Fibroblast of lung (primary cell): ENCODE measurements around the gene DDRGK1. TPM values are rescaled to one million over a fixed set of nuclear protein-coding genes. Genes with fewer than 3 reads are reported as not detected.
"Not testable (repeated sequence)": the region's sequence is repeated elsewhere in the genome, so short reads cannot be mapped to it uniquely, and the experiment has no call there.

ENCODE experiments used
- DNase-seq, 2 donors: peaks; one replicate each; pipeline versions ENCODE4 v3.0.0 to v3.0.0-alpha.2; 2010; ENCODE audit warnings: low read depth in 2 of 2
- H2AFZ ChIP-seq: 2 replicates; pipeline ENCODE4 v1.5.1; 2012; ENCODE audit warnings: low read length, control low read depth, inconsistent platforms
- H3K27ac ChIP-seq: 2 replicates; pipeline ENCODE4 v1.5.1; 2011; ENCODE audit warnings: low read length, control low read depth; ENCODE audit not compliant: insufficient read depth
- H3K27me3 ChIP-seq: 2 replicates; pipeline ENCODE4 v1.5.1; 2011; ENCODE audit warnings: mild to moderate bottlenecking, low read length; ENCODE audit not compliant: control insufficient read depth, insufficient read depth
- H3K36me3 ChIP-seq: 2 replicates; pipeline ENCODE4 v1.5.1; 2011; ENCODE audit warnings: low read length; ENCODE audit not compliant: control insufficient read depth, insufficient read depth
- H3K4me1 ChIP-seq: 2 replicates; pipeline ENCODE4 v1.5.1; 2011; ENCODE audit warnings: low read length; ENCODE audit not compliant: control insufficient read depth, insufficient read depth; ENCODE audit errors: extremely low read depth
- H3K4me2 ChIP-seq: 2 replicates; pipeline ENCODE4 v1.5.1; 2011; ENCODE audit warnings: low read length, control low read depth; ENCODE audit not compliant: insufficient read depth; ENCODE audit errors: extremely low read depth
- H3K4me3 ChIP-seq, 4 experiments: fragments of 200-600 bp in 1 of 4; sonication (generic) in 1 of 4; replicated peaks in 1 of 4; 2 replicates each; pipeline ENCODE4 v1.5.1; 2011 to 2016; ENCODE audit warnings: low read length in 4 of 4, low read depth in 3 of 4, mild to moderate bottlenecking in 3 of 4, control low read depth in 2 of 4, inconsistent platforms in 1 of 4, mixed read lengths in 1 of 4; ENCODE audit not compliant: insufficient read depth in 1 of 4; ENCODE audit errors: control extremely low read depth in 1 of 4
- H3K79me2 ChIP-seq: 2 replicates; pipeline ENCODE4 v1.5.1; 2012; ENCODE audit warnings: mild to moderate bottlenecking, low read length, inconsistent platforms; ENCODE audit not compliant: control insufficient read depth, insufficient read depth
- H3K9ac ChIP-seq: 2 replicates; pipeline ENCODE4 v1.5.1; 2011; ENCODE audit warnings: mild to moderate bottlenecking, low read length, control low read depth; ENCODE audit not compliant: insufficient read depth
- H3K9me3 ChIP-seq: 2 replicates; pipeline ENCODE4 v1.5.1; 2012; ENCODE audit warnings: low read depth, low read length; ENCODE audit not compliant: control insufficient read depth, insufficient read depth
- H4K20me1 ChIP-seq: 2 replicates; pipeline ENCODE4 v1.5.1; 2011; ENCODE audit warnings: low read length; ENCODE audit not compliant: control insufficient read depth, insufficient read depth; ENCODE audit errors: extremely low read depth
- EZH2 ChIP-seq: IDR thresholded peaks from 2 replicates; pipeline ENCODE4 v1.5.1; 2012; ENCODE audit warnings: low read length, control low read depth, mild to moderate bottlenecking; ENCODE audit errors: missing control alignments
- polyA plus RNA-seq, 2 donors: library from polyadenylated mRNA; depleted of rRNA in 1 of 2; stranded (reverse) in 1 of 2; unstranded in 1 of 2; fragments of >200 nt; gene quantifications; 2 replicates each; pipeline ENCODE4 v1.2.1, GENCODE V29; 2011 to 2012; ENCODE audit warnings: missing spikeins in 1 of 2
- total RNA-seq: library from RNA; depleted of rRNA; stranded (reverse); fragments of >200 nt; gene quantifications from 2 replicates; pipeline ENCODE4 v1.2.1, GENCODE V29; 2014
- TF ChIP-seq, protein P1 (sequence below), 2 donors: IDR thresholded peaks in 1 of 2; conservative IDR thresholded peaks in 1 of 2; 1 replicate in 1 of 2; 2 replicates in 1 of 2; pipeline ENCODE4 v1.5.1; 2011 to 2012; ENCODE audit warnings: low read length in 2 of 2, control low read depth in 1 of 2, inconsistent platforms in 1 of 2, low read depth in 1 of 2, mild to moderate bottlenecking in 1 of 2

Gene DDRGK1
- total and polyA plus RNA-seq, 2 donors (not counting 1 experiment from before 2014, with no cell fraction given) = 35.5 to 37.5 TPM

DNA sequence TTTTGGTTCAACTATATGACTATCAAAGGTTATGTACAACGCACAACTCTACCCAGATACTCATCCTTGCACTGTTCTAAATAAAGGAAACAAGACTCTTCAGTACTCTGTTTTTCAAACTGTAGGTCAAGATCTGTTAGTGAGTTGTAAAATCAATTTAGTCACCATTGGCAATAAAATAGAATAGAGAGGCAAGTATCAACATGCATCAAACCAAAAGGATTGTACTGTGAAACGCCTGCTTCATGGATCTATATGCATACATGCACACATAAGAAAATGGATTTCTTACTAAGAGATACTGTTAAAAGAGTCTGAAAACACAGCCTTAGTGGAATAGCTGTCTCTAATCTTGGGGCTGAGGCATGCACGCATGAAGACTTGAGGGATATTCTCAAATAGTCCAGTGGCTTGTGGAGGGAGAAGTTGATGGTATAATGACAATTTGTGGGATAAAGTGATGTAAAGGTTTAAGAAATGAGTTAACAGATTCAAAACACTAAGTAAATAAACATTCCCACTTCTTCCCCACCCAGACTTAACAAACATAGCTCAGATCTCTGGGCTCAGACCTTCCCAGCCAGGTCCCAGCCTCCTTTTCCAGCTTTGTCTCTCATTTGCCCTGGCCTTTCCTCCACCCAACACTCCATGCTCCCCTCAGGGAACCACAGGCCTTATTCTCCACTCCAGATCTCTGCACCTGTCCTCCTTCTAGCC, 20.4 kb downstream of the DDRGK1 start:
- DNase-seq = no peak
- no peak overlapping the region for H3K27ac ChIP-seq
- no peak overlapping the region for H3K4me3 ChIP-seq
- H2AFZ ChIP-seq = no peak overlapping the region
- no peak overlapping the region for H3K9ac ChIP-seq
- H3K9me3 ChIP-seq = no peaks in the 10 kb centered on the region
- H3K79me2 ChIP-seq = no peaks in the 10 kb centered on the region
- TF ChIP-seq, protein P1, sequence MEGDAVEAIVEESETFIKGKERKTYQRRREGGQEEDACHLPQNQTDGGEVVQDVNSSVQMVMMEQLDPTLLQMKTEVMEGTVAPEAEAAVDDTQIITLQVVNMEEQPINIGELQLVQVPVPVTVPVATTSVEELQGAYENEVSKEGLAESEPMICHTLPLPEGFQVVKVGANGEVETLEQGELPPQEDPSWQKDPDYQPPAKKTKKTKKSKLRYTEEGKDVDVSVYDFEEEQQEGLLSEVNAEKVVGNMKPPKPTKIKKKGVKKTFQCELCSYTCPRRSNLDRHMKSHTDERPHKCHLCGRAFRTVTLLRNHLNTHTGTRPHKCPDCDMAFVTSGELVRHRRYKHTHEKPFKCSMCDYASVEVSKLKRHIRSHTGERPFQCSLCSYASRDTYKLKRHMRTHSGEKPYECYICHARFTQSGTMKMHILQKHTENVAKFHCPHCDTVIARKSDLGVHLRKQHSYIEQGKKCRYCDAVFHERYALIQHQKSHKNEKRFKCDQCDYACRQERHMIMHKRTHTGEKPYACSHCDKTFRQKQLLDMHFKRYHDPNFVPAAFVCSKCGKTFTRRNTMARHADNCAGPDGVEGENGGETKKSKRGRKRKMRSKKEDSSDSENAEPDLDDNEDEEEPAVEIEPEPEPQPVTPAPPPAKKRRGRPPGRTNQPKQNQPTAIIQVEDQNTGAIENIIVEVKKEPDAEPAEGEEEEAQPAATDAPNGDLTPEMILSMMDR (conservative IDR thresholded peaks at IDR 0.05 in 1 of 2, IDR thresholded peaks at IDR 0.05 in 1 of 2; ENCODE audit: low read depth in 1 of 2, low read length in 2 of 2) = no peak
- TF ChIP-seq EZH2 = no peak
- H4K20me1 ChIP-seq = no peaks in the 10 kb centered on the region
- H3K27me3 ChIP-seq = no peaks in the 10 kb centered on the region
- no peaks in the 10 kb centered on the region for H3K36me3 ChIP-seq
- H3K4me1 ChIP-seq = no peaks in the 10 kb centered on the region
- no peak overlapping the region for H3K4me2 ChIP-seq

DNA sequence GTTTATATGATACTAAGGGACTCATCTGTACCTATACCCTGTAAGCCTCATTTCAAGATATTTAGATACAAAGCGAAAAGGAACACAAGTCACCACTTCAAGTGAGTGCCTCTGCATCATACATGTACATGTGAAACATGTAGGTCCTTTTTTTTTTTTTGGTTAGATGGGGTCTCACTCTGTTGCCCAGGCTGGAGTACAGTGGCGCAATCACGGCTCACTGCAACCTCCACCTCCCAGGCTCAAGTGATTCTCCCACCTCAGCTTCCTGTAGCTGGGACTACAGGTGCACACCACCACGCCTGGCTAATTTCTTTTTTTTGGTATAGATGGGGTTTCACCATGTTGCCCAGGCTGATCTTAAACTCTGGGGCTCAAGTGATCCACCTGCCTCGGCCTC, 22.1 kb downstream of the DDRGK1 start:
- H4K20me1 ChIP-seq, H3K9ac ChIP-seq, H3K4me3 ChIP-seq, DNase-seq, H3K4me1 ChIP-seq, H3K36me3 ChIP-seq, H3K27ac ChIP-seq, H3K9me3 ChIP-seq, H3K4me2 ChIP-seq, H3K79me2 ChIP-seq, H2AFZ ChIP-seq, H3K27me3 ChIP-seq: not testable (repeated sequence)

DNA sequence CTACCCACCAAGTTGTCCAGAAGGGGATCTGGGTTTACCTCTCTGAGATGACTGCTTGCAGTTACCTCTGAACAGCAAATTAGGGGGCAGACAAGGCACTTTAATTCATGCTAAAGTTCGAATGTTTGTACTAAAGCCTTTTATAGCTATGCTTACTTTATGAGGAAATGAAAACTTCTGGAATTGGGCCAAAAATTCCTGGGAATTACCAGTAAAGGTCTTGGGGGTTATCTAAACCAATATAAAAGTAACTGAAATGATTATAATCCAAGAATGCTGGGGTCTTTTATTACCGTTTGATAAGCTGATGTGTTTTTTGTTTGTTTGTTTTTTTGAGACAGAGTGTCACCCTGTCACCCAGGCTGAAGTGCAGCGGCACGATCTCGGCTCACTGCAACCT, 23.2 kb downstream of the DDRGK1 start:
- Histone ChIP-seq H3K27ac (no peak overlapping the region), H3K4me1 (no peaks in the 10 kb centered on the region), H3K36me3 (no peaks in the 10 kb centered on the region), H3K9me3 (no peaks in the 10 kb centered on the region), H3K79me2 (no peaks in the 10 kb centered on the region), H3K27me3 (no peaks in the 10 kb centered on the region), H4K20me1 (no peaks in the 10 kb centered on the region), H3K9ac (no peak overlapping the region), H3K4me2 (no peak overlapping the region), H3K4me3 (no peak overlapping the region), H2AFZ (no peak overlapping the region)
- no peak for DNase-seq
- TF ChIP-seq EZH2 = no peak
- TF ChIP-seq, protein P1 (conservative IDR thresholded peaks at IDR 0.05 in 1 of 2, IDR thresholded peaks at IDR 0.05 in 1 of 2; ENCODE audit: low read depth in 1 of 2, low read length in 2 of 2) = no peak
